Measurements from ENCODE around the gene TMEM183A. TPM values are rescaled to one million over a fixed set of nuclear protein-coding genes. Genes with fewer than 3 reads are reported as not detected.
"Not testable (repeated sequence)": the region's sequence is repeated elsewhere in the genome, so short reads cannot be mapped to it uniquely, and the experiment has no call there.

Gene TMEM183A
- total RNA-seq, 1 experiment from 2014 or later: 64.7 TPM

GRCh38 chr1:203002951-203003350 lies 4.2 kb upstream of the TMEM183A start (continued):
- no peak for TF ChIP-seq TCF7L2 (IDR thresholded peaks at IDR 0.05; ENCODE audit: borderline replicate concordance, extremely low read depth, insufficient read depth, insufficient read length)
- no peak for TF ChIP-seq POLR2AphosphoS5 (IDR thresholded peaks at IDR 0.05; ENCODE audit: low read depth, low read length)
- no peak for TF ChIP-seq JUND (IDR thresholded peaks at IDR 0.05)
- no peak for TF ChIP-seq SIN3A (IDR thresholded peaks at IDR 0.05; ENCODE audit: low read depth)
- no peak for TF ChIP-seq SRF (IDR thresholded peaks at IDR 0.05; ENCODE audit: low read depth)
- TF ChIP-seq SP1 (IDR thresholded peaks at IDR 0.05; ENCODE audit: low read depth): no peak
- TF ChIP-seq ATF3 (IDR thresholded peaks at IDR 0.05): no peak
- TF ChIP-seq ZNF274 (IDR thresholded peaks at IDR 0.05; ENCODE audit: low read depth, low read length): no peak

DNA sequence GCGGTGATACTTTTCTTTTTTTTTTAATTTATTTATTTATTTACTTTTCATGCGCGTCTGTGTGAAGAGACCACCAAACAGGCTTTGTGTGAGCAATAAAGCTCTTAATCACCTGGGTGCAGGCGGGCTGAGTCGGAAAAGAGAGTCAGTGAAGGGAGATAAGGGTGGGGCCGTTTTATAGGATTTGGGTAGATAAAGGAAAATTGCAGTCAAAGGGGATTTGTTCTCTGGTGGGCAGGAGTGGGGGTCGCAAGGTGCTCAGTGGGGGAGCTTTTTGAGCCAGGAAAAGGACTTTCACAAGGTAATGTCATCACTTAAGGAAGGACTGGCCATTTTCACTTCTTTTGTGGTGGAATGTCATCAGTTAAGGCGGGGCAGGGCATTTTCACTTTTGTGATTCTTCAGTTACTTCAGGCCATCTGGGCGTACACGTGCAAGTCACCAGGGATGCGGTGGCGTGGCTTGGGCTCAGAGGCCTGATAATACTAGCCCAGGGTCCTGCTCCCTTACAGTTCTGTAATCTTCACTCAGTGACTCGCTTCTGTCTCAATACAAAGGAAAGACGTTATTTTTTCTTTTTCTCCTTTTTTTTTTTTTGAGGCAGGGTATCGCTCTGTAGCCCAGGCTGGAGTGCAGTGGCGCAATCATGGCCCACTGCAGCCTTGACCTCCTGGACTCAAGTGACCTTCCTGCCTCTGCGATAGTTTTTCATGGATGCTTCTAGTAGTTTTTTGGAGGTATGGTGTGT lies 1.6 kb upstream of the TMEM183A start:
- RAD21 ChIA-PET (ENCODE audit: low non-redundant PET in 1 of 2, low total read pairs in 2 of 2, uncharacterized antibody in 2 of 2, unreplicated experiment in 2 of 2); H3K27me3 ChIP-seq (ENCODE audit: insufficient read depth, low read length); DNase-seq (ENCODE audit: low read depth, low spot score); ATAC-seq; H3K36me3 ChIP-seq (ENCODE audit: control insufficient read depth in 1 of 2, insufficient read depth in 2 of 2, low read length in 2 of 2); CTCF ChIA-PET; BruUV-seq (replicated peaks); H4K20me1 ChIP-seq (ENCODE audit: insufficient read depth); intact Hi-C loops (cut with micrococcal nuclease); H3K9me3 ChIP-seq (ENCODE audit: control insufficient read depth in 1 of 2, insufficient read depth in 1 of 2, low read depth in 1 of 2, low read length in 2 of 2); H3K9me2 ChIP-seq (ENCODE audit: insufficient read depth); H2AFZ ChIP-seq (ENCODE audit: low read depth, low read length, poor library complexity, severe bottlenecking): not testable (repeated sequence)
- peak overlapping the region; percentile 86 for H3K9ac ChIP-seq (ENCODE audit: low read length)
- H3K27ac ChIP-seq (ENCODE audit: low read depth, low read length): peak overlapping the region; percentile 82; the same call in 1 of the 2 replicates
- H3K4me1 ChIP-seq (ENCODE audit: control insufficient read depth in 1 of 2, insufficient read depth in 2 of 2, low read length in 2 of 2): peaks cover 11 to 18% of the 10 kb centered on the region in 2 experiments
- peak overlapping the region; percentile 81 for H3K4me2 ChIP-seq (ENCODE audit: low read length)
- peak overlapping the region in 1 of 2 experiments; percentile 87; a peak in 3 of 4 replicates for H3K4me3 ChIP-seq (replicated peaks in 1 of 2; ENCODE audit: low read depth in 1 of 2, low read length in 2 of 2)
- H3K79me2 ChIP-seq (ENCODE audit: insufficient read depth, low read length): peaks cover 33% of the 10 kb centered on the region
- POLR2A ChIA-PET: interaction anchor here (1.5 kb wide), 1 partner anchor 51 kb away, joined by 5 read pairs; no protein-coding TSS in a partner anchor
